ENCODE measurements around the gene ILF2.
"Not testable (repeated sequence)": the region's sequence is repeated elsewhere in the genome, so short reads cannot be mapped to it uniquely, and the experiment has no call there.

ILF2 gene

DNA sequence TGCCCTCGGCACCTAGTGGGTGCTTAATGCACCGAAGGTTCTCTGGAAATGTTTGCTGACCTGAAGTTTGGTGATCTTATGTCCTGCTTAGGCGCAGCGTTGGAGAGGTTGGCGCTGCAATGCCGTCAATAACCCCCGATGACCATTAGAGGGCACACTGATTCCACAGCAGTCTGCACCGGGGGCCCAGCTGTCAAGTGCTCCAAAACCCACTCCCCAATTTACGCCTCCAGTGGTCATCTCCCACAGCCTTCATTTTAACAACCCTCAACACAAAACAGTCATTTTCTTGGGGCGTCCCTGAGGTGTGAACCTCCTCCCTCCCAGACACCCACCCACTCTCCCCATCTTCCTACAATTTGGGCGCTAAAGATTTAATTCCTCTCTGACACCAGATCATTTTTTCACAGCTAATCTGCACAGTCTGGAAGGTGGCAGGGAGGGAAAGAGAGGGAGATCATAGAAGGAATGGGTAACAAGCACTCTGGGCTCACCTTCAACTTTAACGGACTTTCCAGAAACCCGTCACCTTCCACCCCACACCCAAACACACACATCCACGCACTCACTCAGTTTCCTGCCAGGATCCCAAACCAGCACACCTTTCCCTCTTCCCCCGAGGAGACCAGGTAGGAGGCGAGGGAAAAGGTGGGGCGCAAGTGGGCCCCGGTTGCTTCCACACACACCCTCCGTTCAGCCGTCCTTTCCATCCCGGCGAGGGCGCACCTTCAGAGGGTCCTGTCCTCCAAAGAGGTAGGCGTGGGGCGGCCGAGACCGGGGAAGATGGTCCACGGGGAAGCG lies 7.1 kb upstream of the ILF2 start:
- Histone ChIP-seq H3K4me1 (no peaks in the 10 kb centered on the region), H2AFZ (peak overlapping the region; percentile 64), H3K79me2 (no peaks in the 10 kb centered on the region), H3K4me2 (ENCODE audit: low read length) (peak overlapping the region; percentile 81), H3K4me3 (ENCODE audit: low read depth, low read length) (peak overlapping the region; percentile 52), H3K27me3 (ENCODE audit: control insufficient read depth, insufficient read depth, low read length) (no peaks in the 10 kb centered on the region), H3K9ac (no peak overlapping the region), H3K27ac (no peak overlapping the region), H3K9me3 (ENCODE audit: control insufficient read depth, low read length) (no peaks in the 10 kb centered on the region), H3K36me3 (ENCODE audit: control insufficient read depth, insufficient read depth, low read length) (no peaks in the 10 kb centered on the region)
- peak; percentile 69 for TF ChIP-seq CTCF (IDR thresholded peaks at IDR 0.05)

DNA sequence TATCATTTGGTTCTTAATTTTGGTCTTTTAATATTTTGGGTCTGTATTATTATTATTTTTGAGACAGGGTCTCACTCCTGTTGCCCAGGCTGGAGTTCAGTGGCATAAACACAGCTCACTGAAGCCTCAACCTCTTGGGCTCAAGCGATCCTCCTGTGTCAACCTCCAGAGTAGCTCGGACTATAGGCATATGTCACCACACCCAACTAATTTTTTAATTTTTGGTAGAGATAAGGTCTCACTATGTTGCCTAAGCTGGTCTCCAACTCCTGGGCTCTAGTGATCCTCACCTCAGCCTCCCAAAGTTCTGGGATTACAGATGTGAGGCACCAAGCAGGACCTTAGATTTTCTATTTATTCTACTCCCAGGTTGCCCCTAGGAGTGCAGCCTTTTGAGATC lies 2.7 kb upstream of the ILF2 start:
- no peak for TF ChIP-seq CTCF (IDR thresholded peaks at IDR 0.05)
- Histone ChIP-seq H3K4me2 (ENCODE audit: low read length) (no peak overlapping the region), H3K4me3 (ENCODE audit: low read depth, low read length) (no peak overlapping the region), H2AFZ (no peak overlapping the region), H3K9me3 (ENCODE audit: control insufficient read depth, low read length) (no peaks in the 10 kb centered on the region), H3K4me1 (peaks cover 3% of the 10 kb centered on the region), H3K27me3 (ENCODE audit: control insufficient read depth, insufficient read depth, low read length) (no peaks in the 10 kb centered on the region), H3K27ac (no peak overlapping the region), H3K9ac (no peak overlapping the region), H3K79me2 (peaks cover 6% of the 10 kb centered on the region), H3K36me3 (ENCODE audit: control insufficient read depth, insufficient read depth, low read length) (no peaks in the 10 kb centered on the region)

DNA sequence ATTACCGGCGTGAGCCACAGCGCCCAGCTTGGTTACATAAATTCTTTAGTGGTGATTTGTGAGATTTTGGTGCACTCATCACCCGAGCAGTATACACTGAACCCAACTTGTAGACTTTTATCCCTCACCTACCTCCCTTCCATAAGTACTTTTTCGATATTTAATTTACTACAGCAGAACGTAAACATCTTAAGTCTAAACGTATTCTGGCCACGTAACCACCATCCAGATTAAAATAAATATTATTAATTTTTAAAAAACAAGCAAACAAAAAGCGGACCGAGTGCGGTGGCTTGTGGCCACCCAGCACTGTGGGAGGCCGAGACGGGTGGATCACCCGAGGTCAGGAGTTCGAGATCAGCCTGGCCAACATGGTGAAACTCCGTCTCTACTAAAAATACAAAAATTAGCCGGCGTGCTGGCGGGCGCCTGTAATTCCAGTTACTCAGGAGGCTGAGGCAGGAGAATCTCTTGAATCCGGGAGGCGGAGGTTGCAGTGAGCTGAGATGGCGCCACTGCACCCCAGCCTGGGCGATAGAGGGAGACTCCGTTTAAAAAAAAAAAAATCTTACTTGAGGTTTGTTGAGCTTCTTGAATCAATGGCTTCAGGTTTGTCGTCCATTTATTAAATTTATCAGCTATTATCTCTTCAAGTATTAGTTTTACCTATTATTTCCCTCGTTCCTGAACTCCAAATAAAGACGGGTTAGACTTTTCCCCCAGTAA lies 998 bp upstream of the ILF2 start:
- not testable (repeated sequence) for H3K4me1 ChIP-seq; H3K36me3 ChIP-seq (ENCODE audit: control insufficient read depth, insufficient read depth, low read length); H3K9me3 ChIP-seq (ENCODE audit: control insufficient read depth, low read length); H3K79me2 ChIP-seq; H3K27me3 ChIP-seq (ENCODE audit: control insufficient read depth, insufficient read depth, low read length); H3K9ac ChIP-seq
- H3K4me2 ChIP-seq (ENCODE audit: low read length), result peak overlapping the region; percentile 64
- H3K27ac ChIP-seq, result peak overlapping the region; percentile 84
- peak overlapping the region; percentile 95 for H3K4me3 ChIP-seq (ENCODE audit: low read depth, low read length)
- peak overlapping the region; percentile 73 for H2AFZ ChIP-seq

DNA sequence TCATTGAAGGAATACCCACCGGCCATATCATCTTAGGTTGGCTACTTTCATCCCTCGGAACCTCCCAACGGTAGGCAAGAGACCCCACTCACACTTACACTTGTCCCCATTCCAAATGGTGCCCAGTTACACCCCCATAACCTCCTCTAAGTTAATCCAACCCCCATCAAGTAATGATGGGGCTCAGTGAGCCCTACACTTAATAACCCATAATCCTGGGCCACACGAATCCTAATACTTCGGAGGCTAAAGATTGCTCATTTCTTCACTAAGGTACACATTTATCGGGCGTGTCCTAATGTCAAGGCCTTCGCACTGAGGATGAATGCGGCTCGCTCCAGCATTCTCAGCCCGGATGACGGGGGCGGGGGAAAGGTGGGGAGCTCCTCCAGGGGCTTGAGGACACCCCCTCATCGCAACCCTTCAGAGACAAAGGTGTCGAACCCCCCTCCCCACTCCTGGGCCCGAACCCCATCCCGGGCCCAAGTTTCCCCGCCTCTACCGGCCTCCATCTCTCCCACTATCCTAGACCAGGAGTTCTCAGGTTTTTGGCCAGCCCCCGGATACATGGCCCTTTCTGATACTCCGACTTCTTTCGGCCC lies 435 bp downstream of the ILF2 start:
- Histone ChIP-seq H3K9ac (no peak overlapping the region), H3K4me1 (peaks cover 3% of the 10 kb centered on the region), H2AFZ (peak overlapping the region; percentile 75), H3K27me3 (ENCODE audit: control insufficient read depth, insufficient read depth, low read length) (no peaks in the 10 kb centered on the region), H3K4me2 (ENCODE audit: low read length) (peak overlapping the region; percentile 98), H3K36me3 (ENCODE audit: control insufficient read depth, insufficient read depth, low read length) (no peaks in the 10 kb centered on the region), H3K4me3 (ENCODE audit: low read depth, low read length) (peak overlapping the region; percentile 95), H3K79me2 (peaks cover 6% of the 10 kb centered on the region), H3K27ac (peak overlapping the region; percentile 53), H3K9me3 (ENCODE audit: control insufficient read depth, low read length) (no peaks in the 10 kb centered on the region)
- TF ChIP-seq CTCF (IDR thresholded peaks at IDR 0.05), result no peak

DNA sequence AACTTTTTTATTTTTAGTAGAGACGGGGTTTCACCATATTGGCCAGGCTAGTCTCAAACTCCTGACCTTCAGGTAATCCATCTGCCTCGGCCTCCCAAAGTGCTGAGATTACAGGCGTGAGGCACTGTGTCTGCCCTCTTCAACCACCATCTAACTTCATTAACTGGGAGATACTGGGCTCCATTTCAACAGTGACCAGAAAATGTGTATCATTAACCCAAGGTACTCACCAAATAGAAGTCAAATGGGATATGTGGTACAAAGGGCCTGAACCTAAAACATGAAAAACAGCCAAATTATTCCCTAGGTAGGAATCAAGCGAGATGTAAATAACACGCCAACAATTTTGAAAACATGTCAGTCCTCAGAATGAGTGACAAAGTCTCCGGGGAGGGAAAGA lies 1.2 kb downstream of the ILF2 start:
- Histone ChIP-seq H3K27me3 (ENCODE audit: control insufficient read depth, insufficient read depth, low read length) (no peaks in the 10 kb centered on the region), H3K4me1 (peaks cover 3% of the 10 kb centered on the region), H3K79me2 (peaks cover 6% of the 10 kb centered on the region), H3K9me3 (ENCODE audit: control insufficient read depth, low read length) (no peaks in the 10 kb centered on the region), H2AFZ (no peak overlapping the region), H3K9ac (no peak overlapping the region), H3K36me3 (ENCODE audit: control insufficient read depth, insufficient read depth, low read length) (no peaks in the 10 kb centered on the region), H3K27ac (no peak overlapping the region), H3K4me3 (ENCODE audit: low read depth, low read length) (peak overlapping the region; percentile 95), H3K4me2 (ENCODE audit: low read length) (peak overlapping the region; percentile 98)
- no peak for TF ChIP-seq CTCF (IDR thresholded peaks at IDR 0.05)

DNA sequence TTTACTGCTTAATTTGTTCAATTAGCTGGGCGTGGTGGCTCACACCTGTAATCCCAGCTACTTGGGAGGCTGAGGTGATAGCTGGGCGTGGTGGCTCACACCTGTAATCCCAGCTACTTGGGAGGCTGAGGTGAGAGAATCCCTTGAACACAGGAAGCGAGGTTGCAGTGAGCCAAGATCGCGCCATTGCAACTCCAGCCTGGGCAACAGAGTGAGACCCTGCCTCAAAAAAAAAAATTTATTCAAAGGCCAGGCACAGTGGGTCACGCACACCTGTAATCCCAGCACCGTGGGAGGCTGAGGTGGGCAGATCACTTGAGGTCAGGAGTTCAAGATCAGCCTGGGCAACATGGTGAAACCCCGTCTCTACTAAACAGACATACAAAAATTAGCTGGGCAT lies 2.1 kb downstream of the ILF2 start:
- not testable (repeated sequence) for H3K27me3 ChIP-seq (ENCODE audit: control insufficient read depth, insufficient read depth, low read length); H3K27ac ChIP-seq; H3K4me1 ChIP-seq; H3K4me2 ChIP-seq (ENCODE audit: low read length); H3K4me3 ChIP-seq (ENCODE audit: low read depth, low read length); H3K9me3 ChIP-seq (ENCODE audit: control insufficient read depth, low read length); H3K36me3 ChIP-seq (ENCODE audit: control insufficient read depth, insufficient read depth, low read length); H2AFZ ChIP-seq; H3K9ac ChIP-seq; H3K79me2 ChIP-seq

All from parathyroid adenoma (tissue), 2 donors.